Spleen (tissue), 7 donors: Measurements from ENCODE around the gene DGUOK.
A peak's percentile ranks its signal among the peaks of the same experiment; 100 is the strongest.

ENCODE experiments used
- POLR2A ChIP-seq, 3 donors: fragments of 450-650 bp; IDR thresholded peaks; one replicate each; pipeline ENCODE4 v1.5.1; 2017; ENCODE audit warnings: antibody characterized with exemption in 3 of 3, mild to moderate bottlenecking in 1 of 3
- POLR2AphosphoS5 ChIP-seq, 3 donors: sonication (generic); formaldehyde crosslinking; IDR thresholded peaks; one replicate each; pipeline ENCODE4 v1.5.1; 2017; ENCODE audit warnings: antibody characterized with exemption in 3 of 3
- TF ChIP-seq, protein P1 (sequence below), 11 experiments: fragments of 200-600 bp in 7 of 11; fragments of 450-650 bp in 4 of 11; sonication (generic) in 4 of 11; IDR thresholded peaks in 8 of 11; conservative IDR thresholded peaks in 3 of 11; 1 replicate in 7 of 11; 2 replicates in 4 of 11; pipeline versions ENCODE4 v1.4.0 to v1.8.0; 2016 to 2021; ENCODE audit warnings: antibody characterized with exemption in 11 of 11, inconsistent platforms in 4 of 11, mild to moderate bottlenecking in 1 of 11
- donor health status: DM: no; HTN: no; CAD: no; lungs with moderate emphysema.
- donor health status: DM: no; HTN: no; CAD: no.
- donor health status: DM: no; HTN: no; CAD: no.

DNA sequence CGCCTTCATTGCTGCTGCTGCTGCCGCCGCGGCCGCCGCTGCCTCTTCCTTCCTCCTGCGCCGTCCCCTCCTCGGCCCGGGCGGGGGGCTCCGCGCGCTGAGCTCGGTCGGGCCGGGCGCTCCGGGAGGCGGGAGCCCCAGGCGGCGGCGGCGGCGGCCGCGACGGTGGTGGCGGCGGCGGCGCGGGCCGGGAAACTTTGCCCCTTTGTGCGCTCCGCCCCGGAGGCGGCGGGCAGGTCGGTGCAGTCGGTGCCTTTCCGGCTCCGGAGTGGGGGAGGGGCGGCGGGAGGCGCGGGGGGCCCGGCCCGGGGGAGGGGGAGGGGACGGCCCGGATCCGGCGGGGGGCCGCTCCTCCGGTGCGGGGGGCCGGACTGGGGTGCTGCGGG, 58.2 kb downstream of the DGUOK start:
- TF ChIP-seq, protein P1, sequence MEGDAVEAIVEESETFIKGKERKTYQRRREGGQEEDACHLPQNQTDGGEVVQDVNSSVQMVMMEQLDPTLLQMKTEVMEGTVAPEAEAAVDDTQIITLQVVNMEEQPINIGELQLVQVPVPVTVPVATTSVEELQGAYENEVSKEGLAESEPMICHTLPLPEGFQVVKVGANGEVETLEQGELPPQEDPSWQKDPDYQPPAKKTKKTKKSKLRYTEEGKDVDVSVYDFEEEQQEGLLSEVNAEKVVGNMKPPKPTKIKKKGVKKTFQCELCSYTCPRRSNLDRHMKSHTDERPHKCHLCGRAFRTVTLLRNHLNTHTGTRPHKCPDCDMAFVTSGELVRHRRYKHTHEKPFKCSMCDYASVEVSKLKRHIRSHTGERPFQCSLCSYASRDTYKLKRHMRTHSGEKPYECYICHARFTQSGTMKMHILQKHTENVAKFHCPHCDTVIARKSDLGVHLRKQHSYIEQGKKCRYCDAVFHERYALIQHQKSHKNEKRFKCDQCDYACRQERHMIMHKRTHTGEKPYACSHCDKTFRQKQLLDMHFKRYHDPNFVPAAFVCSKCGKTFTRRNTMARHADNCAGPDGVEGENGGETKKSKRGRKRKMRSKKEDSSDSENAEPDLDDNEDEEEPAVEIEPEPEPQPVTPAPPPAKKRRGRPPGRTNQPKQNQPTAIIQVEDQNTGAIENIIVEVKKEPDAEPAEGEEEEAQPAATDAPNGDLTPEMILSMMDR (IDR thresholded peaks at IDR 0.05 in 8 of 11, conservative IDR thresholded peaks at IDR 0.05 in 3 of 11), result no peak
- TF ChIP-seq POLR2AphosphoS5 (IDR thresholded peaks at IDR 0.05) (peak; percentile 62 to 79 (median 77)), POLR2A (IDR thresholded peaks at IDR 0.05) (no peak)
